GOT3 (cell line): Measurements from ENCODE around the gene SELENOV.

Source experiments
- DNase-seq: peaks from one replicate; lab custom pipeline; 2025; ENCODE audit warnings: mixed read lengths; lab: John Stamatoyannopoulos, UW

SELENOV gene

GRCh38 chr19:39558624-39559117 lies 43.7 kb downstream of the SELENOV start:
- no peak for DNase-seq

GRCh38 chr19:39563408-39563807 lies 48.5 kb downstream of the SELENOV start:
- no peak for DNase-seq

GRCh38 chr19:39566064-39566463 lies 51.1 kb downstream of the SELENOV start:
- no peak for DNase-seq

GRCh38 chr19:39568604-39569003 lies 53.7 kb downstream of the SELENOV start:
- DNase-seq = no peak
